Peyer's patch (tissue), 4 donors: Measurements from ENCODE around the gene FAT2.

Source experiments
- CTCF ChIP-seq, 6 experiments: fragments of 450-650 bp in 4 of 6; fragments of 200-600 bp in 2 of 6; sonication (generic) in 1 of 6; IDR thresholded peaks; one replicate each; pipeline ENCODE4 v1.5.1; 2017 to 2019; ENCODE audit warnings: antibody characterized with exemption in 6 of 6, mild to moderate bottlenecking in 3 of 6, moderate library complexity in 1 of 6
- POLR2A ChIP-seq, 2 donors: fragments of 450-650 bp; IDR thresholded peaks; one replicate each; pipeline ENCODE4 v1.5.1; 2017; ENCODE audit warnings: antibody characterized with exemption in 2 of 2, mild to moderate bottlenecking in 2 of 2, moderate library complexity in 2 of 2

DNA sequence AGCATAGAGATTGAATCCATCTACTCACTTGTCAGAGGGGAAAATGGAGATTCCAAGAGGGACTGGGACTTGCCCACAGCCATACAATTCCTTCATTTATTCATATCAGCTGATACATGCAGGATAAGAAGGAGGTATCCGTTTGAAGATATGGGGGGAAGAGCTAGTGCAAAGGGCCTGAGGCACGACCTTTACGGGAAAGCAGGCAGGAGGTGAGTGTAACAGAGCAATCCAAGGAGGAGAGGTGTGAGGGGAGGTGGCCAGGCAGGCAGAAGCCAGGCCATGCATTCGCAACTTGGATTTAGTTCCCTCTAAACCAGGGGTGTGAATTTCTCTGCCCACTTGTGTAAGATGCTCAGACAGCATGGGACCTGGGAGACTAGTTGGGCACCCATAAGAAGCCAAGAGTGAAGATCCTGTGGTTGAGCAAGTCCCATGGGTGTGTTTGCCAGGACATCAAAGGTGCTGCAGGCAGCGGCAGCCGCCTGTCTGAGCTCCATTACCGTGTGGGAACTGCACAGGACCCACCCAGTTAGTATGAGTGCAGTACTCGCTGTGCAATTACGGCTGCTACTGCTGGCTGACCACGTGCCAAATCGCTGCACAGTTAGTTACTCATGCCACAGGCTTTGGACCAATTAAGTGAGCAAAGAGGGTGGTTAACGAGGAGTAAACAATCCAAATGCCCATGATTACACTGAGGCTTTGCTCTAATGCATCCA is 31.4 kb upstream of the FAT2 start:
- TF ChIP-seq CTCF (IDR thresholded peaks at IDR 0.05) (no peak), POLR2A (IDR thresholded peaks at IDR 0.05) (no peak)
